Epidermal melanocyte (primary cell): ENCODE measurements around the gene FEM1C.

Experiments
- DNase-seq: peaks from one replicate; pipeline ENCODE4 v3.0.0; 2011; ENCODE audit warnings: low spot score; ENCODE audit not compliant: insufficient read length

Gene FEM1C

GRCh38 chr5:115524199-115524847, 20.3 kb downstream of the FEM1C start:
- no peak for DNase-seq

DNA sequence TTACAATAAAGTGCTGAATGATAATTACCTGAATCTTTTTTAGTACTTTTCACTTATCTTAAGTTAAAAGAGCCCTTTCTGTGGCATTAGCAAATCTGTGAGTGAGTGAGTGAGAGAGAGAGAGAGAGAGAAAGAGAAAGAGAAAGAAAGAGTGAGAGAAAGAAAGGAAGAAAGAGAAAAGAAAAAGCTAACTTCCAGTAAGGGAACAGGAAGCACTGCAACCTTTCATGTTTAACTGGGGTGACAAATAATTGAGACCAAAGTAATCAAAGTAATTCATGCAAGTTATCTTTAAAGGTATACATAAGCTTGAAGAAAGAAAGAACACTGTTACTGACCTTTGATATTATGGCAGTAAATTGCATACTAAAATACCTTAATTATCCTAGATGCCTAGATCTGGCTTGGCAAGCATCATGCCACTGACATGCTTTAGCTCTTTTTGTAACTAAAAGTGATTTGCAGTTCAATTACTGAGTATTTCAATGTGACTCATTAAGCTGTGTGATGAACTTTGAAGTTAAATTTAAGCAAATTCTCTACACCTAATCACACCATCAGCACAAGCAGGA, 21.7 kb downstream of the FEM1C start:
- DNase-seq: no peak

- no peak for DNase-seq
Measured at GRCh38 chr5:115520191-115520590, 24.4 kb downstream of the FEM1C start.

DNA sequence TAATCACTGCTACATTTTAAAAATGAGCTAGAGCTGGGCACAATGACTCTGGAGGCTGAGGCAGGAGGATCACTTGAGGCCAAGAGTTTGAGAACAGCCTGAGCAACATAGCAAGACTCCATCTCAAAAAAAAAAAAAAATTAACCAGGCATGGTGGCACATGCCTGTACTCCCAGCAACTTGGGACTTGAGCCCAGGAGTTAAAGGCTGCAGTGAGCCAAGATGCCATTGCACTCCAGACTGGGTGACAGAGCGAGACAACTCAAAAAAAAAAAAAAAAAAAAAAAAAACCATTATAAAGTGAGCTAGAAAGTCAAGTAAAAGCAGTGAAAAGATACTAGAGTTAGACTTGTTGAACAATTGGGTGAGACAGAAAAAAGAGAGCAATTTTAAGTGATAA, 28.2 kb downstream of the FEM1C start:
- DNase-seq: no peak

- DNase-seq: no peak
Measured at GRCh38 chr5:115514220-115514619, 30.4 kb downstream of the FEM1C start.

GRCh38 chr5:115511632-115512031, 32.9 kb downstream of the FEM1C start:
- no peak for DNase-seq

DNA sequence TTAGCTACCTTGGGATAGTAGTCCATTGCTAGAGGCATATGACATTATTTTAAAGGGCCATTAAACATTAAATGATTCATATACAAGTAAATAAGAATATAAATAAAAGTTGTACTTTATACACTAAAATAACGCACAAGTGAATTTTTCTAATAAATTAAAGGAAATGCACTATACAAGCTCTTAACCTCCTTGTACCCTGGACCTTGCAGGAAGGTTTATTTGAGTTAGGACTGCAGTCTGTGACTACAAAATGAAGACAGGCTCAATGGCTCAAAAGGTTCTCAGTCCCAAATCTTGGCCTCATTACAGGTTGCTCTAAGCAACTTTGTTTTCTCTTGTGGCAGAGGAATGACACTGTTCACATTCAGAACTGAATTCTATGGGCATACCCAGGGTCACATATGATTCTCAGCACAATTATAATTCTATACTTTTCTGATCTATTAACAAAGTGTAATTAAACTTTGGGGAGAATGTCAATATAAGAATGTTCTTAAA, 34.4 kb downstream of the FEM1C start:
- no peak for DNase-seq

DNA sequence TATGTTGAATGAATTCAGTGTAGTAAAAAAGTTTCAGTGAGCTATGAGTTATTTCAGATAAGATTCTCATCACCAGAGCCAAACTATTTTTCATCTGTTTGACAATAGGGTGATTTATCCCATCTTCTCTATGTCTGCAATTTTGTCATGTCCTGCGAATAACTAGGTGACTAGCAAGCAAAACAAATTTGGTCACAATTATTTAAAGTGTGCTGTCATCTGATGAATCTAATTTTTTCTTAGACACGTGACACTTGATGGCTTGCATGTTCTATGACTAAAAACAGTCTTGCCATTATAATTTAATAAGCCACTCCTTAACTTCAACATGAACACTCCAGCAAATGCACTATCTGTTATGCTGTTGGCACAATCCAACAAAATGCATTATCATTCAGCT, 35.0 kb downstream of the FEM1C start:
- no peak for DNase-seq

GRCh38 chr5:115507681-115508080, 36.9 kb downstream of the FEM1C start:
- no peak for DNase-seq

DNA sequence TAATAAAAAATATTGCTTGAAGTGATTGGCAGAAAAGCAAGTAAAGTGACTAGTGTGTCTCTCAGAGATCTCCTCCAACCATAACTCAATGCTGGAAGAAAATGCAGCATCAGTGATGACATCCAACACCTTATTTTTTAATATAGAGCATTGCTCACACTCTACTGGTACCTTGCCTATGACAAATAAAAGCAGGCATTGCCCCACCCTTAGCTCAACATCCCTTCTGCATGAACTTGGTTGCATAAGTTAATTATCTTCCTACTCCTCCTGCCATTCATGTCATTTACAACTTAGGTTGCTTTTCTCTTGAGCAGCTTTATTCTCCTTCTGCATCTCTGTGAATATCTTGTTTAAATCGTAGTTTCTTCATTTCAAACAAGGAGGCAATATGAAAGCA, 41.2 kb downstream of the FEM1C start:
- DNase-seq: no peak

DNA sequence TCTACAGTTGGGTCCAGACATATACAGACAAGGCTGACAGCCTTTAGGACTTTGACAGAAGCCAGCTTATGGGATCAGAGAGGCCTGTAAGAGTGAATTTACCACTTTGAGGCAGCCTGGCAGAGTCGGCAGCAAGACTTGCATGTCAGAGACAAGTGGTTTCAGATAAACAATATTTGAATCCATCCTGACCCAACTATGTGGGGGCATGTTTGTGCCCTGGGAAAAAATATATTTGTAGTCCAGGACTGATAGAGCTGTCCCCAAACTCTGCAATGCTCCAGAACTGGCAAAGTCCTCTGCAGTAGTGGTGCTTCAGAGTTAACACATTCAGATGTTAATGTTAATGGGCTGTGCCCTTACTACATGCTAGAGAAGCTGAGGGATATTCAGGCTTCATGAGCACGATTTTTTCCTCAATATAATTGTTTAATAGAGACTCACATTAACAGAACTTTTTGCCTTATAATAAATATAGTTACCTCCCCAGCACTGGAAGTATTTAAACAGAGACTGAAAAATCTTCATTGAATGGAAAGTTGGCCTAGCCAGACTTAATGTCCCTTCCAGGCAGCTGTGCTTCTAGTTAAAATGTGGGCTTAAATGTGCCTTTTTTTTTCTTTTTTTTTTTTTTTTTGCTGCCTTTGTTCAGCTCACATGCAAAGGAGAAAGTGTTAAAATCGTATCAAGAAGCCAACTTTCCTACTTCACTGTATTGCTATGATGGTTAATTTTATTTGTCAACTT, 42.9 kb downstream of the FEM1C start:
- DNase-seq: no peak

GRCh38 chr5:115500225-115500624, 44.4 kb downstream of the FEM1C start:
- DNase-seq: no peak

- no peak for DNase-seq
Measured at GRCh38 chr5:115496936-115497576, 47.5 kb downstream of the FEM1C start.

- no peak for DNase-seq
Measured at GRCh38 chr5:115494570-115495289, 49.8 kb downstream of the FEM1C start.

GRCh38 chr5:115490596-115490995, 54.0 kb downstream of the FEM1C start:
- no peak for DNase-seq

- no peak for DNase-seq
Measured at GRCh38 chr5:115489733-115490132, 54.8 kb downstream of the FEM1C start.

- no peak for DNase-seq
Measured at GRCh38 chr5:115487756-115488155, 56.8 kb downstream of the FEM1C start.

DNA sequence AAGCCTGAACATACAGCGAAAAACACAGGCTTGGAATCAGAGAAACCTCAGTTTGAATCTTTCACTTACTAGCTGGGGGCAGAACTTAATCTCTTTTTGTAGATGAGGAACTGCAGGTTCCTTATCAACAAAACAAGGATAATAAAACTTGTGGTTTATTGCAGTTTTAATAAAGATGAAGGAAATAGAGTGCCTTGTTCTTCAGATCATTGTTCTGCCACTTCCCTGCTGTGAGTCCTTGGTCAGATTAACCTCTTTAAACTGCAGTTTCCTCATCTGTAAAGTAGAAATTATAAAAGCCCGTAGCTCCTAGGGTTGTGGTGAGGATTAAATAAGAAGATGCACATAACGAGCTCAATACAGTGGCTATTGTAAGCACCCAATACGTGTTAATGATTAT, 57.4 kb downstream of the FEM1C start:
- no peak for DNase-seq

DNA sequence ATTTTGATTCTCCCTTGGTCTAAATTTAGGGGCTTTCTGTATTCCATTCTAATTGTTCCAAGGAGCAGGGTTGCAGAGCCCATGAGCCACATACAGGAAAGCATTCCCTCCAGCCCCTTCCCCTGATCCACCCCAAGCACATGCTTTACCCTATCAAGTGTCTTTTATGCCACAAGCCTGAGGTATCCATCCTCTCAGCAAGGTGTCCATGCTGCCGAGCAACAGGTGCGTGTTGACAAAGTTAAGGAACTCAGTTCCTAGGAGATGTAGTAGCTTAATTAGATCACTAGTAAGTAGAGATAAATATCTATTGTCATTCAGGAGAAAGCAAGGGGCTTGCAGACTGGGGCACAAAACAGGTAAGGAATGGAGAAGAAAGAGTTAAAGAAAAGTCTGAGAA, 57.8 kb downstream of the FEM1C start:
- no peak for DNase-seq

- no peak for DNase-seq
Measured at GRCh38 chr5:115484368-115484767, 60.2 kb downstream of the FEM1C start.

DNA sequence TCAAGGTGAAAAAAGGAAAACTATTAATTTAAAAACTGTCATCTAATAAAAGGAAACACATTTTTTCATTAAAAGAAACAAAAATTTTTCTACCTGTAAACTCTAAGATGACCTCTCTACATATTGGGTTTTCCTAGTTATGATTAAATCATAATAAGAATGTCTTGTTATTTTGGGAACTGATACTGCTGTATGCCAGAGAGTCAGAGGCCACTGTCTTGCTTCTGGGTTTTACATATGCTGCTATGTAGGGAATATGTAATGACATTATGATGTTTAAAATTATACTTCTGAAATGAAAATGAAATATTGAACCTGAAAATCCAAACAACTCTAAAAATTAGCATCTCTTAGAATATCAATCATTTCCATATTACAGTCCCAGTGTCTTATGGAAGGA, 63.7 kb downstream of the FEM1C start:
- no peak for DNase-seq

DNA sequence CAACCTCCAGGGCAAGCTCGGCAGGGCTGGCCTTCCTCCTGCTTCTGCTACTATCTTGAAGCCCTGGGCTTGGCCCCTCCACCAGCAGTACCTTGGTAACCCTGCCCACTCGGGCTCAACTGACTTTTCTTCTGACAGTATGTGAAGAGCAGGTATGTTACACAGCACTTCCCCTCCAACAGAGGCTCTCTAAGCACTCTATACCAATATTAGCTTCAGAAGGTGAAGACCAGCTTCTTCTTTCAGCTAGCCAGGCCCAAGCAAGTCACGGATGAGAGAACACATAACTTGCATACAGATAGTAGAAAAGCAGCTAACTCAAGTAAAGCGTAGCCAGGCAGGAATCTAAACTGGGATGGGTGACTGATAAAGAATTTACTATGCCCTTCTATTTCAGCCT, 64.3 kb downstream of the FEM1C start:
- DNase-seq: no peak
